GM21526 (cell line): ENCODE measurements around the gene HSPA9.

Source experiments
- ATAC-seq: cut with Tn5 transposase; IDR thresholded peaks from one replicate; pipeline ENCODE4 v1.9.1; 2021; ENCODE audit warnings: moderate library complexity; ENCODE audit not compliant: unreplicated experiment, low FRiP score

Gene HSPA9

DNA sequence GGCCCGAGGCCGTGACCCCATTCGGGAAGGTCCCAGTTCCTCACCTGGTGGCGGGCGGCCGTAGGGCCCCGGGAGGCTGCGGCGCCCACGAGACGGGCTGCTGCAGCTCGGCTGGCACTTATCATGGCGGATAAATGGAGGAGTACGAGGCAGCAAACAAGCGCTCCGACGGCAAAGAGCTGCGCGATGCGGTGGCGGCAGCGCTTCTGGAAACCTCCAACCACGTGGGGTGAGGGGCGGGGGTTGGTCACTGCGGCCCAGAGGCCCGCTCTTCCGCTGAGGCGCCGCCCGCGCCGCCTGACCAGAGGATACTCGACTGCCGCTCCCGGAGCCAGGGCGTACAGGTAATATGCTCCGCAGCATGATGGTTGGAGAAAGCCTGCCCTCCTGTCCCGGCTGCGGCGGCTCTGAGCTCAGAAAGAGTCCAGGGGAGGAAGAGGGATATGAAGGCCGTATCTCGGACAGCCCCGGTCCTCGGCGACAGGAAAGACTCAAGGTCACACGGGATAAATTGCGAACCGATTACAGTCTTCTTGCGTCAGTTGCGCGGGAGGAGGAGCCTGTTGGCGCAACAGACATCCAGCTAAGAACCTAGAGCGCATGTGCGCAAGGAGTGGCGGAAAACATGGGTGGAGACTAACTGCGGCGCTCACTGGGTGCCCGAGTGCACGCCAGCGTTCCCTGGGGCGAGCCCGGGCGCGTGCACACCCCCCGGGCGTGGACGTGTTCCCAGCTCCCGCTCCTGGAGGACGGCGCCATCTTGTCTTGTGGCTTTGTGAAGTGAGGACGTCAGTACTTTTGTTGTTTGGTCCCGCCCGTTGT, at the start of gene HSPA9:
HSPA9 (minus strand) TSS at position 208 of the 822 bp plus-strand sequence; CDS start at position 125, 83 bp downstream.
- peak; percentile 78 for ATAC-seq

DNA sequence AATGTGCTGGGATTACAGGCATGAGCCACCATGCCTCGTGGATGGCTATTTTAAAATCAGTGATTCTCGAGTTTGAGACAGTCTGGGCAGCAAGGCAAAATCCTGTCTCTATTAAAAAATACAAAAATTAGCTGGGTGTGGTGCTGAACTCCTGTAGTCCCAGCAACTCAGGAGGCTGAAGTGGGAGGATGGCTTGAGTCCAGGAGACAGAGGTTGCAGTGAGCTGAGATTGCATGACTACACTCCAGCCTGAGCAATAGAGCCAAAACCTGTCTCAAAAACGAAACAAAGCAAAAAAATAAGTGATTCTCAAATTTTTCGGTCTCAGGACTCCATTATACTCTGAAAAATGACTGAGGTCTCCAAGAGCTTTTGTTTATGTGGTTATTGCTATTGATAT, 47.9 kb upstream of the HSPA9 start:
- no peak for ATAC-seq

DNA sequence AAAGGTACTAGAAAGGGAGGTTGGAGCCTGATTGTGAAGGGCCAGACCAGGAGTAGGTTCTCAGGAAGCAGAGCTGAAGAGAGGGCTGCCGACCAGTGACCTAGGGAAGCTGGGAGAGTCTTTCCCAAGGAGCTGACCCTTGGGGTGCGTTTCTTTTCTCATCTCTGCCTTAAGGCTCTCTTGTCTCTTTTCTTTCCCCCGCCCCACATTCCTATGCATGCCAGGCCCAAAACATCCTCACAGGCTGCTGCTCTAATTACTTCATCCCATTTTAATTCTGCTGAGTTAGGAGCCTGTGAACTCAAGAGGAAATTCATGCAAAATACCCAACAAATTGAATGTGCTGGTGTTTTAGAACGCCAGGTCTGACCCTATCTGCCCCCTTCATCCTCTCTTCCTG, 46.9 kb upstream of the HSPA9 start:
- no peak for ATAC-seq

DNA sequence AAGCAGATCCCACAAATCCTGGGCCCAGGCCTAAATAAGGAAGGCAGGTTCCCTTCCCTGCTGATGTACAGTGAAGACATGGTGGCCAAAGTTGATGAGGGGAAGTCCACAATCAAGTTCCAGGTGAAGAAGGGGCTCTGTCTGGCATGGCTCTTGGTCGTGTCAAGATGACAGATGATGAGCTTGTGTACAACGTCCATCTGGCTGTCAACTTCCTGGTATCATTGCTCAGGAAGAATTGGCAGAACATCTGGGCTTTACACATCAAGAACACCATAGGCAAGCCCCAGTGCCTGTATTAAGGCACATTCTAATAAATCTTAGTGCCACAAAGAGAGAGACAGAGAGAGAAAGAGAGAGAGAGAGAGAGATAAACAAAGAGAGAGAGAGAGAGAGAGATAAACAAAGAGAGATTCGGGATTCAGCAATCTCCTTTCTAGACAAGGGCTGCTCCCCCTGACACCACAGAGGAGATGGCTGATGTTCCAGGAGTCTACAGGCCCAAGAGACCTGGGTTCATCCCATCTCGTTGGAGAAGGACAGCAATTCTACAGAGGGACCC, 45.5 kb upstream of the HSPA9 start:
- ATAC-seq = no peak

DNA sequence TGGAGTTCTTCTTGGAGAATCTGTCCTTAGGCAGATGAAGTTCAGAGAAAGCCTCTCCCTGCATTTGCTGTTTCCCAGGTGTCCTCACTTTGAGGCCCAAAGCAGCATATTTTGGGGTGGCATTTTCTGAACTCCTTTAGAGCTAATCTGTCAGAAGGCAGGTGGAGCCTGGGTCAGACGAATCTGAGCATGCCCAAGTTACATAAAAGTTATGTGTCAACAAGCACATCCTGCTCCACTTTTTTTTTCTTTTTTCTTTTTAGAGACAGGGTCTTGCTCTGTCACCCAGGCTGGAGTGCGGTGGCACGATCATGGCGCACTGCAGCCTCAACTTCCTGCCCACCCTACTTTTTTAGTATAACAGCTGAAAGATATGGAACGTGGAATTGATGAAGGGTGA, 41.3 kb upstream of the HSPA9 start:
- no peak for ATAC-seq

DNA sequence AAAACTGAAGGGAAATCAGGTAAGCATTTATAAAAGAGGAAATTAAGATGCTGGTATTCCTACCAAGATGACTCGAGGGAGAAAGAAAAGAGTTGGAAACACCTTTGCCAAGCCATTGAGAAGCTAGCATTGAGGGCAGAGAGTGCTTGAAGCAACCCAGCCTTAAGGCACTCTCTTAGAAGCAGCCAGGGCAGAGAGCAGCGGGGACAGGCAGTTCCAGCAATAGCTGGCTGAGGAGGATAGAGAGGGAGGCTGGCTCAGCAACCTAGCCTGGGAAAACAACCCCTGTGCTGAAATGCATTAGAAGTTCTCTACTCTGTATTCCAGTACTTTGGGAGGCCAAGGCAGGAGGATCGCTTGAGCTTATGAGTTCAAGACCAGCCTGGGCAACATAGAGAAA, 40.3 kb upstream of the HSPA9 start:
- no peak for ATAC-seq

DNA sequence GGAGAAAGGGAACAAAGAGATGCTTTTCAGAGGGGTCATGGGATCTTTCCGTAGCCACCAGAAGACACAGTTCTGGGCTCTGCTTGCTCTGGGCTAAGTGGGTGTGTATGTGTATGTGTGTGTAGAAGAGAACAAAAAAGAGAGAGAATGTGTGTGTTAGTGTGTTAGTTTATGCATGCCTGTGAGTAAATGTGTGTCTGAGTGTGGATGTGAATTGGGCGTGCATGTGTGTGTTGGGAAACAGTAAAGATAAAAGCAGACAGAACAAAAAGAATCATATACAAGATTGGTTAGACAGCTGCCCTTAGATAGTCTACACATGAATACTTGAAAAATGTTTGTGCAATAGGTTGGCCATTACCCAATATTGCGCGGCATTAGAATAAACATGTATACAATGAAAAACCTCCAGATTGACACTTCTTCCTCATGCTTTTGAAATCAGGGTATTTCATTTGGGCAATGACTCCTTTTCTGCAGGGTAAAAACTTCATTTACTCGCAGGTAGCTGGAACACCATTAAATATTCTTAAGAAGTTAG, 36.5 kb upstream of the HSPA9 start:
- ATAC-seq = no peak

DNA sequence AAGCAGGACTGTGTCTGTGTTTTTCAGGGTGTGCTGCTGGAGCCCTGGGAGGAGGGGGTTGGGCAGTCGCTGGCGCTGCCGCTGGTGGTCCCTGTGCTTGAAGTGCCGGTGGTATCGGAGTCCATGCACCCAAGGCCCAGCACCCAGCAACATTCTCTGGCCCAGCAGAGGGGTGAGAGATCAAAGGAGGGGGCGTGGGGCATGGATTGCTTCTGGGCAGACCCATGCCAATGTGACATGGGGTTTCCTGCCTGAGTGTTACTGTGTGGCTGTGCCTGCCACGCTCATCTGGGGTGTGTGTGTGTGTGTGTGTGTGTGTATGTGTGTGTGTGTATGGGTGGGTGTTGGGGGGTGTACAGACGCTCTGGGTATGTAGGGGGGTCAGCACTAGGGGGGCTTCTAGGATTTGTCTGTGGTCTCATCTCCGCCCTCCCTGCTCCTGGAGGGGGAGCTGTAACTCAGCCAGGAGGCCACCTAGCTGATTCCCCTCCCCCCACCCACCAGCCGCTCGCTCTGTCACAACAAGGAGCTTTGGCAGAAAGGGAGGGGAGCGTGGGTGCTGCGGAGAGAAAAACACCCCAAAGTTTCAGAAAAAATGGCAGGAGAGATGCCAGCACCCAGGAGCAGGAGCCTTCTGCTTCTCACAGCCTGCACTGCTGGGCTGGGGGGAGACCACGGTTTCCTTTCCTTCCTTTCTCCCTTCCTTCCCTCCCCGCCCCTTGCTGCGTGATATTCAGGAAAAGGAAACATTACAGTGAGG, 35.9 kb upstream of the HSPA9 start:
- no peak for ATAC-seq

DNA sequence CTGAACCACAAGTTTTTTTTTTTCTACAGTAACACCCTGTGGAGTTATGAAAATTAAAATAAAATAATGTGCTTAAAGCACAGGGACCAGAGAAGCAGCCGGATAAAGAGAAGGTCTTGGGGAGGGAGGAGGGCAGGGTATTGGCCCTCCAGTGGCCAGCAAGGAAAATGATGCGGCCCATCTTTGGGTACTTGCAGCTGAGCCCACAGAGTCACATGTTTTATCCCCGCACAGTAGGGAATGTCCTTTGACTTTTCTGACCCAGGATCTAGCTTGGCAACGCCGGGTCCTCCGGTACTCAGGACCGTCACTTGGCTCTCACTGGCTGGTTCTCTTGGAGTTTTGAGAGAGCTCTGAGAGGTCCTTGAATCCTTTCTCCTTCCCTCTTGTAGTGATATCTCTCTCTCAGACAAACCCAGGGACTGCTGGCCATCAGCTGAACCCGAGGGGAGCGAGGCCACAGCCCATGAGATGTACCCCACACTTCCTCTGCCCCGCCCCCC, 35.3 kb upstream of the HSPA9 start:
- no peak for ATAC-seq

DNA sequence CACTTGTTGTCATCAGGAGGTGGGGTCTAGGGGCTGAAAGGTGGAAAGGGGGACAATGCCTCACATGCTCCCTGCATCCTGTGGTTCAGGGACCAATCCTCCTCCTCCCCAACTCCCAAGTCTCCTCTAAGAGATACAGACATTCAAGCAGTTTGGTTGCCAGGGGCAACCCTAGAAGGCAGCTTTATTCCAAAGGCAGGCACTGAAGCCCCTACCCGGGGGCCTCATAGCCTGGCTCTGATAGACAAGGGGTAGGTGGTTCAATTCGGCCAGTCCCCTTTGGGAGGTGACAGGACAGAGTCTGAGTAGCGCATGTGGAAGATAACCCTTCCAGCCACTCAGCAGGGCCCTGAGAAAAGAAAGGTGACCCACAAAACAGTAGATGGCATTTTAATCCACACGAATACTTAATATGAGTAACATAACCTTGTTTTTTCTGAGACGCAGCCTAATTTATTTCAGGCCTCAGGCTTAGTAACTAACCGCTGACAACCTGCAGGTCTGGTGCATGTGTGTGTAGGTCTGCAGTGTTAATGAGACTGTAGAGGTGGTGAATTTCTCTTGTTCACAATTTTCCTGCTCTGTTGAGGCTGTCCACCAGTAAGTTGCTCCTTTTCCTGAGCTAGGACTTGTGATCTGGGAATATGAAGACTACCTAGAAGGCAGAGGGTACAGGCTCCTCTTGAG, 31.3 kb upstream of the HSPA9 start:
- ATAC-seq = no peak

DNA sequence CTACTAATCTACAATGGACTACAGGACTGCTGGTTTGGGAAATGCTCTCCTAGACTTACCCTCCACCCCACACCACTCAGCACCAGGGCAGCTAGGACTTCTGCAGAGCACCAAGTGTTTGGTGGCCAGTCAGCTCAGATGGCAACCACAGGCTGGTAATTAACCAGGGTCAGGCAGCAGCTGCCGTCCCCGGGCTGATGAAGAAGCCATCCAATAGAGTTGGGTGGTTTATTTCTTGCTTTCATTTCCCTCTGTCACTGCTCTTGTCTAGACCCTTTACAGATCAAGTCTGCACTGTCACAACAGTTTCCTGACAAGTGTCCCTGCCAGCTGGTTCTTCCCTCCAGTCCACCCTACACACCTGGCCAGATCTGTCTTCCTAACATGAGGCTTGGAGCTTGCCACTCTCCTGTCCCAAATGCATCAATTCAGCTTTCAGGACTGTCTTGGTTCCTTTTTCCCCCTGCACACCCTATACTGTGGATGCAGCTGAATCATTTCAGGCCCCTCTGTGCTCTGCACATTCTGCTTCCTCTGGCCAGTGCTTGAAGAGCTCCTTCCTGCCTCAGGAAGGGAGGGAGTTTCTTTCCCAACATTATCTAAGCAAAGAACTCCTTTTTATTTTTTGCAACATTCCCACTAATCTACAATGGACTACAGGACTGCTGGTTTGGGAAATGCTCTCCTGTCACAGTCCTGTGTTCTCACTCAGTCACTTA, 30.2 kb upstream of the HSPA9 start:
- no peak for ATAC-seq

DNA sequence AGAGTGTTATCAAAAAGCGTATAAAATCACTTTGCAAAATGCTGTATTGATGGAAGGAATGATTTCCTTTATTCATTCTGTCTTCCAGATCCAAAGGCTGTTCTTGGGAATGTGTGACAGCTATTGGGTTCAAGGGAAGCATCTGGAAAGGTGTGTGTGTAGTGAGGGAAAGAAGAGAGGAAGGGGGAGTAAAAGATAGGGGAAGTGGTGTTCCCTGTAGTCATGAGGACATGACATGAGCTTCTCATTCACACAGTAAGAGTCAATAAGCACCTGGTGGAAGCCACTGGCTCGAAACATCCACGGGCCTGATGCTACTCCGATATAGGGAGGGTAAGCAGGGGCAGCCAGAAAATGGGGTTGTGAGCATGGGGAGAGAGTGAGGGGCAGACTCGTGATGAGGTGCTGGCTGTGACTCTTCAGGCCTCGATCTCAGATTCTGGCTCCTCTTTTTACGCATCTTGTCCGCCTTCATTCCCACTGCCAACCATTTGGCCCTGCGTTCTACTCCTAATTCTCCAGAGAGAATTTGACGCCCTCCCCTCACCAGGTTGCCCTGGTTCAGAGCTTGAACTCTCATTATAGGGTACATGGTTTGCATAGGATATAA, 29.1 kb upstream of the HSPA9 start:
- ATAC-seq = no peak

DNA sequence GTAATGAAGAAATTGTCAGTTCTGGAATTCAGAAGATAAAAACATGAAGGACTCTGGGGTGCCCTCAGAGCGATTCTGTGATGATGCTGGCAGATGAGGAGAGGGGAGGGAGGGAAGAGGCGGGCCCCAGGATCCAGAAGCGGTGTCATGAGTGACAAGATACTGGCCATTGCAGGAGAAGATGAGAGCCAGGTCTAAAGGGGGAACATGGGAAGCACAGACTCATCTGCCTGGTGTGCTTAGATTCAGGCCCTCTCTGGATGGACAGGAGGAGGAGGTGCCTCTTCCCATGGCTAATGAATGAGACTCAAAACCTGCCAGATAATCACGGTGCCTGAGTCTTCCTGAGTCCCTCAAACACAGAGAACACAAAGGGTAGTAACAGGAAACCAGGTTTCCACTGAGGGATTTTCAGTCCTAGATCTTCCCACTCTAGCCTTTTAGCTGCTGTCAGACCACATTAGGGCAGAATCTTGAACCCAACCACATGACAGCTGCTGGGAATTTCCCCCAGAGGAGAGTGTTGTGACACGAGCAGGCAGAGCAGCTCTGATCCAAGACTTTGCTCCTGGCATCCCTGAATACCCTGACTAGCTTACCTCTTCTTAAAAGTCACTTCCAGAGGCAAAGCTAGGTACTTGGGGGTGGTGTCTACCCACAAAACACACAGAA, 28.2 kb upstream of the HSPA9 start:
- no peak for ATAC-seq

DNA sequence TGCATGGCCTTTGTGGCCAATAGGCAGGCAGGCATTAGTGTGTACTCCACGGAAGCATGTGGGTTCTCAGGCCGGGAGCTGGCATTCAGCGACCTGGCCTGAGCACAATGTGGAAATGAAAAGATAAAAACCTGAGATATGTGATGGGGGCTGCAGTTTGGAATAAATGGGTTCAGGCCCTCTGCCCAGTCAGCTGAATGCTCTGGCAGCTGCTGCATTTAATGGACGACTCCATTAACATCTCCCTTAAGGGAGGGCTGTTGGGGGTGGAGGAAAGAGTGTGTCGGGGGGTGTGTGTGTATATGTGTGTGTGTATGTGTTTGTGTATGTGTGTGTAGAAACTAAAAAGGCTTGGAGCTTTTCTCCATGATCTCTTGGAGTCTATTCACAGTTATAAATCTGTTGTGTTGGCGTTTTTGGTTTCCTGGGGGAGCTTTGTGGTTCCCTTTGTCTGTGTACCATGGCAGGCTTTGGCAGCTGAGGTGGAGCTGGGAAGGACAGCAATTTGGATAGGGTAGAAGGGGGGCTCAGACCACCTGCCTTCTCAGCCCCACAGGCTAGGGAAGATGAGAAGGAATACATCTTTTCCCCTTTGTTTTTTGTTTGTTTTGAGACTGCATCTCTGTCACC, 27.3 kb upstream of the HSPA9 start:
- ATAC-seq = no peak

DNA sequence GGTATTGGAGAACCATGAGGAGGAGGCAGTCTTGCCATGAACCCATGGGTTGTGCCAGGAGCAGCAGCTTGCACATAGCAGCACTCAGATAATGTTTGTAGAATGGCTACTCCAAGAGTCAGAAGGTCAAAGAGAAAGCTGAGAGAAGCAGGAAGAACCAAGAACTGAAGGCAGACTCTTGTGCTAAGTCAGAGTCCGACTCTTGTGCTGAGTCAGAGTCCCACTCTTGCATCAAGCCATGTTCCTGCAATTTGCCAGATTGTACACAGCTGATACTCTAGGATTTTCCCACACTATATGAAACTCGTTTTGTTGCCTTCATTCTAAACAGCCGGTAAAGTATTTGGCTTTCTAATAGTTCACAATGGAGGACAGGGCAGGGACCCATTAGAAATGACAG, 26.2 kb upstream of the HSPA9 start:
- no peak for ATAC-seq

DNA sequence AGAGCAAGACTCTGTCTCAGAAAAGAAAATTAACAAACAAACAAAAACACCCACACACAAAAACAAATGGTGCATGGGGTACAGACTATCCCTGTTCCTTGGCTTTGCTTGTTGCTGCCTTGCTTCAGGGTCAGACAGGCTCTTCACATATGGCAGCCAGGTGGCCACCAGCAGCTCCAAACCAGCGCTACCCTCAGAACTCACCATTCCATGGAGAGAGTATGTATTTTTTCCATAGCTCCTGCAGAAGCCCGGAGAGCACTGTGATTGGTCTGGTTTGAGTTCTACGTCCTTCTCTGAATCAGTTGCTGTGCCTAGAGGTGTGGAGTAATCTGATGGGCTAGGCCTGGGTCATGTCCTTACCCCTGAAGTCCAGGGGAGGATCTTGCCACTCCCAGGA, 25.2 kb upstream of the HSPA9 start:
- ATAC-seq = no peak

DNA sequence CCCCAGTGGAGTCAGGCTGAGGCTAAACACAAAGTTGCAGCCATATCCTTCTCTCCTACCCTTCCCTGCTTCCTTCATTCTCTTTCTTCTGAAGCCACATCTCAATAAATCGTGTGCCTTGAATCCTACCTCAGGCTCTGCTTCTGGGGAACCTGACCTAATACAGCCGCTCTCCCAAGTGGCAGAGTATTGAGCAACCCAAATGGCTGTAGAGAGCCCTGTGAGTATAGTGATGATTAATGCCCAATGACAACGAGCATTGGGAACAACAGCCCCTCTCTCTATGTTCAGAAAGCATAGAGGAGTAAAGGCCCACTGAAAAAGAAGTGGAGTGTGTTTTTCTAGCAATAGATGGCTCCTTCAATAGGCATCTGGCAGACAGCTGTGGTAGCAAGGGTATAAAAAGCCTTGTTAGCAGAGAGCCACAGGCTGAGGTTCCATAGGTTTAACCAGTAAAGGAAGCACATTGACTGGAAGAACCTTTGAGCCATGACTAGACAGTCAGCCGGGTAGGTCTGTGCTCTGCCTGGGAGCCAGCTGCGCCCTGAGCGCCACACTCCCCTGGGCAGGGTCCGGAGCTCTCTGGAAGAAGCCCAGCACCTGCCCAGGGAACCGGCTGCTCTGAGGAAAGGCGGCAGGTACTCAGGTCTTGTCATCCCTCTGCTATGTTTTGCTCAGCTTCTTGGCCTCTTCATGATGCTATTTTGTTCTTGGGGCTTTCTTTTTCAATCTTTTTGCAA, 22.6 kb upstream of the HSPA9 start:
- ATAC-seq = no peak
